Measurements from ENCODE around the gene FSTL4.

FSTL4 gene

GRCh38 chr5:133454442-133454841 is 157.9 kb downstream of the FSTL4 start:
- TF ChIP-seq CTCF (IDR thresholded peaks at IDR 0.05; ENCODE audit: insufficient read depth, low read length, missing control alignments): no peak
- H3K4me3 ChIP-seq (ENCODE audit: low read depth, low read length): no peak overlapping the region
- CTCF ChIA-PET: no interaction called here
- no peak for DNase-seq (ENCODE audit: low read depth, low spot score)
- POLR2A ChIA-PET: no interaction called here

- no peak overlapping the region for H3K4me3 ChIP-seq (ENCODE audit: low read depth, low read length)
- CTCF ChIA-PET: no interaction called here
- POLR2A ChIA-PET: no interaction called here
- DNase-seq (ENCODE audit: low read depth, low spot score): no peak
- no peak for TF ChIP-seq CTCF (IDR thresholded peaks at IDR 0.05; ENCODE audit: insufficient read depth, low read length, missing control alignments)
Measured at GRCh38 chr5:133453831-133454230, 158.5 kb downstream of the FSTL4 start.

GRCh38 chr5:133453084-133453780 is 159.1 kb downstream of the FSTL4 start:
- H3K4me3 ChIP-seq (ENCODE audit: low read depth, low read length): no peak overlapping the region
- TF ChIP-seq CTCF (IDR thresholded peaks at IDR 0.05; ENCODE audit: insufficient read depth, low read length, missing control alignments): no peak
- ChIA-PET CTCF (no interaction called here), POLR2A (no interaction called here)
- no peak for DNase-seq (ENCODE audit: low read depth, low spot score)

GRCh38 chr5:133451926-133452325 is 160.4 kb downstream of the FSTL4 start:
- ChIA-PET CTCF (no interaction called here), POLR2A (no interaction called here)
- H3K4me3 ChIP-seq (ENCODE audit: low read depth, low read length): no peak overlapping the region
- no peak for DNase-seq (ENCODE audit: low read depth, low spot score)
- no peak for TF ChIP-seq CTCF (IDR thresholded peaks at IDR 0.05; ENCODE audit: insufficient read depth, low read length, missing control alignments)

GRCh38 chr5:133450286-133450685 is 162.1 kb downstream of the FSTL4 start:
- ChIA-PET POLR2A (no interaction called here), CTCF (no interaction called here)
- DNase-seq (ENCODE audit: low read depth, low spot score): no peak
- H3K4me3 ChIP-seq (ENCODE audit: low read depth, low read length): no peak overlapping the region
- no peak for TF ChIP-seq CTCF (IDR thresholded peaks at IDR 0.05; ENCODE audit: insufficient read depth, low read length, missing control alignments)

- TF ChIP-seq CTCF (IDR thresholded peaks at IDR 0.05; ENCODE audit: insufficient read depth, low read length, missing control alignments): no peak
- no peak for DNase-seq (ENCODE audit: low read depth, low spot score)
- CTCF ChIA-PET: no interaction called here
- no peak overlapping the region for H3K4me3 ChIP-seq (ENCODE audit: low read depth, low read length)
- POLR2A ChIA-PET: no interaction called here
Measured at GRCh38 chr5:133449181-133449580, 163.2 kb downstream of the FSTL4 start.
